Dedifferentiated amniotic fluid mesenchymal stem cell (primary cell): ENCODE results near the gene ZNF560.
"Not testable (repeated sequence)": the region's sequence is repeated elsewhere in the genome, so short reads cannot be mapped to it uniquely, and the experiment has no call there.

Experiments used
- DNase-seq: peaks from one replicate; pipeline ENCODE4 v3.0.0-alpha.2; 2016; ENCODE audit errors: extremely low spot score

The ZNF560 gene

GRCh38 chr19:9498183-9498902 lies at the start of gene ZNF560:
Gene ZNF560 (minus strand): TSS chr19:9498616. CDS start chr19:9475313, 23,303 bp downstream.
- DNase-seq, result no peak

DNA sequence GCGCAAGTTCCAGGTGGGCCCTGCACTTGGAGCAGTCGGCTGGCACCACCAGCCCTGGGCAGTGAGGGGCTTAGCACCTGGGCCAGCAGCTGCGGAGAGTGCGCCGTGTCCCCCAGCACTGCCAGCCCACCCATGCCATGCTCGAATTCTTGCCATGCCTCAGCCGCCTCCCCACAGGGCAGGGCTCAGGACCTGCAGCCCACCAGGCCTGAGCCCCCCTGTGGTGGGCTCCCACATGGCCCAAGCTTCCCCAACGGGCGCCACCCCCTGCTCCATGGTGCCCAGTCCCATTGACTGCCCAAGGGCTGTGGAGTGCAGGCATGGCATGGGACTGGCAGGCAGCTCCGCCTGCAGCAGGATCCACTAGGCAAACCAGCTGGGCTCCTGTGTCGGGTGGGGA lies 49.5 kb upstream of the ZNF560 start:
- no peak for DNase-seq

DNA sequence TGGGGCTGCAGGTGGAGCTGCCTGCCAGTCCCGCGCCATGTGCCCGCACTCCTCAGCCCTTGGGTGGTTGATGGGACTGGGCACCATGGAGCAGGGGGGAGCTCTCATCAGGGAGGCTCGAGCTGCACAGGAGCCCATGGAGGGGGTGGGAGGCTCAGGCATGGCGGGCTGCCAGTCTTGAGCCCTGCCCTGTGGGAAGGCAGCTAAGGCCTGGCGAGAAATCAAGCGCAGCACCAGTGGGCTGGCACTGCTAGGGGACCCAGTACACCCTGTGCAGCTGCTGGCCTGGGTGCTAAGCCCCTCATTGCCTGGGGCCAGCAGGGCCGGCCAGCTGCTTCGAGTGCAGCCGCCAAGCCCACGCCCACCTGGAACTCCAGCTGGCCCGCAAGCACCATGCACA lies 42.9 kb upstream of the ZNF560 start:
- not testable (repeated sequence) for DNase-seq

GRCh38 chr19:9539921-9540320 lies 41.5 kb upstream of the ZNF560 start:
- not testable (repeated sequence) for DNase-seq

GRCh38 chr19:9539201-9539600 lies 40.8 kb upstream of the ZNF560 start:
- DNase-seq, result not testable (repeated sequence)

DNA sequence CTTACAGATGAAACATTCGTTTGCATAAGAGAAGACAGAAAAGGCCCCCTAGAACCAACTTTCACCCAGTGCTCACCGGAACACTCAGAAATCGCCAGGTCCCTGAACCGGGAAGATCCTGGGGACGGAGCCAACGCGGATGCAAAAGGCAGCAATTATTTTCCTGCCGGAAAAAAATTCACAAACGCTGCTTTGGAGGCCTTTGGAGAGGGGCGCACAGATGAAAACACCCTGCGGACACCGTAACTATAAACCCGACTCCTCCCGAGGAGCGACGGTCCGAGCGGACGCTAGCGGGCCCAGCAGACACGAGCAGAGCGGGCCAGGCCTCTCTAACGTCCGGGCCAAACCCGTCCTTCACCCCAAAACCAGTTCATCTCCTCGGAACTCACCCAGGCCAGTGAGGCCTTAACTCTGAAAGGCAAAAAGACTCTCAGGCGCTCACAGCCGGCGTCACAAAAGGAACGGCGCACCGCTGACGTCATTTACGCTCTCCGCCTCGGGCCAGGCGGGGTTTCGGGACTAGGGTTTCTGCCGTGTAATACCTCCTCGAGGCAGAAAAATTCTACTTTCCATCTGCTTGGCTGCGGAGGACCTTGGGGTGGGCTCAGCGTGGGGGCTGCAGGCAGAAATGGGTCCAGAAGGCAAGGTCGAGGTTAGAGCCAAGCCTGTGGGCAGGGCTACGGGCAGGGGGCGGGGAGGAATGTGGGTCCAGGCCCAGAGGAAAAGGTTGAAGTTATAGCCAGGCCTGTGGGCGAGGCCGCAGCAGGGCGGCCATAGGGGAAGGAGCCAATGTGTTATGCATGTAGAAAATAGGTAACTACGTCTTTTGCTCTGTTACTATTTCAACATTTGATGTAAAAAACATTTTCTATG lies 40.0 kb upstream of the ZNF560 start, which contains the start of gene ZNF426:
Gene ZNF426 (minus strand): TSS at position 463 of the 876 bp plus-strand sequence. CDS start 2,413 bp downstream, outside the sequence.
- DNase-seq, result peak; percentile 94

- no peak for DNase-seq
These were observed 37.5 kb upstream of the ZNF560 start for GRCh38 chr19:9535934-9536333.

DNA sequence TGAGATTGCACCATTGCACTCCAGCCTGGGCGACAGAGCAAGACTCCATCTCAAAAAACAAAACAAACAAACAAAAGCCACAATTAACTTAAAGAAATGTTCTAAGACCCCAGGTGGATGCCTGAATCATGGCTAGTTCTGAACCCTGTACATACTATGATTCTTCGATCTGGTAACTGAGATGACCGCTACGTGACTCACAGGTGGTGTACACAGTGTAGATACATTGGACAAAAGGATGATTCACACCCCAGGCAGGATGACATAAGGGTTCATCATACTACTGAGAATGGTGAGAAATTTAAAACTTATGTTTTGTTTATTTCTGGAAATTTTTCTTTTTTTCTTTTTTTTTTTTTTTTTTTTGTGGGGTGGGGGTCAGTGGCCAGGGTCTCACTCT lies 33.5 kb upstream of the ZNF560 start:
- no peak for DNase-seq

DNA sequence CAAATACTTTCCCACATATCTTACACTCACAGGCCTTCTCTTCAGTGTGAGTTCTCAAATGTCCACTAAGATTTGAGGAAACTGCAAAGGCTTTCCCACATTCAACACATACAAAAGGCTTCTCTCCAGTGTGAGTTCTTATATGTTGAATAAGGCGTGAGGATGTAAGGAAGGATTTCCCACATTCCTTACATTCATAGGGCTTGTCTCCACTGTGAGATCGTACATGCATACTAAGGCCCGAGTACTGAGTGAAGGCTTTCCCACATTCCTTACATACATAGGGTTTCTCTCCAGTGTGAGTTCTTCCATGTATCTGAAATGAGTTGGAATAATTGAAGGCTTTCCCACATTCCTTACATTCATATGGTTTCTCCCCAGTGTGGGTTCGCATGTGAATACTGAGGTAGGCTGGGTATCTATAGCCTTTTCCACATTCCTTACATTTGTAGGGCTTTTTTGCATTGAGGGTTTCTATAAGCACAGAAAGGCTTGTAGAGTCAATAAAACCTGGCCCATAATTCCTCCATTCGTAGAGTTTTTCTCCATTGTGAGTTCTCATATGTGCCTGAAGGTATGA lies 30.4 kb upstream of the ZNF560 start:
- no peak for DNase-seq

DNA sequence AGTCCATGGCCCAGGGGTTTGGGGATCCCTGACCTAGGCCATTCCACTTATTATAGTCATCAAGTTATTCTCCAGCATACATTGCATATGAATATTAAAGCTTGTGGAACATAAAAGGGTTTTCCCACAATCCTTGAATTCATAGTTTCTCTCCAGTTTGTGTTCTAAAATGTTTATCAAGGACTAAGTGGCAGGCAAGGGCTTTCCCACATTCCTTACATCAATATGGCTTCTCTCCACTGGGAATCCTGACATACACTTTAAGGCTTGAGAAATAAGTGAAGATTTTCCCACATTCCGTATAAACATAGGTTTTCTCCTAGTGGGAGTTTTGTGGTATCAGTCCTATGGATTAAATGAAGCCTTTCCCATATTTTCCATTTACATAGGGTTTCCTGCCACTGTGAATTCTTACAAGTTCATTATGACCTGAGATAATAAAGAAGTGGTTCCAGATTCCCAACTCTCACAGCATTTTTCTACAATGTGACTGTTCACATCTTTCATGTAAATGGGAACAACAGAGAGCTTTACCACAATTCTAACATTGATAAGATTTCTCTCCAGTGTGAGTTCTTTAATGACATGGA lies 25.6 kb upstream of the ZNF560 start:
- DNase-seq, result no peak

DNA sequence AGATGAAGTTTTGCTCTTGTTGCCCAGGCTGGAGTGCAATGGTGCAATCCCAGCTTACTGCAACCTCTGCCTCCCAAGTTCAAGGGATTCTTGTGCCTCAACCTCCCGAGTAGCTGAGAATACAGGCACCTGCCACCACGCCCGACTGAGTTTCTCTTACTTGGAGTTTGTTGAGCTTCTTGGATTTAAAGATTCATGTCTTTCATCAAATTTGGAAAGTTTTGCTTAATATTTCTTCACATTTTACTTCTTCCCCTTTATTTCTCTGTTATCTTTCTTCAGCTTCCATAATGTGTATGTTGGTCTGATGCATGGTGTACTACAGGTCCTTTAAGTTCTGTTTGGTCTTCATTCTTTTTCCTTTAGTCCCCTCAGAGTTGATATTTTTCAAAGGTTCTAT lies 8.9 kb upstream of the ZNF560 start:
- no peak for DNase-seq

- no peak for DNase-seq
These were observed 2.4 kb upstream of the ZNF560 start for GRCh38 chr19:9500796-9501195.

GRCh38 chr19:9494096-9494495 lies 4.3 kb downstream of the ZNF560 start:
- no peak for DNase-seq

GRCh38 chr19:9487016-9487415 lies 11.4 kb downstream of the ZNF560 start:
- DNase-seq, result no peak

DNA sequence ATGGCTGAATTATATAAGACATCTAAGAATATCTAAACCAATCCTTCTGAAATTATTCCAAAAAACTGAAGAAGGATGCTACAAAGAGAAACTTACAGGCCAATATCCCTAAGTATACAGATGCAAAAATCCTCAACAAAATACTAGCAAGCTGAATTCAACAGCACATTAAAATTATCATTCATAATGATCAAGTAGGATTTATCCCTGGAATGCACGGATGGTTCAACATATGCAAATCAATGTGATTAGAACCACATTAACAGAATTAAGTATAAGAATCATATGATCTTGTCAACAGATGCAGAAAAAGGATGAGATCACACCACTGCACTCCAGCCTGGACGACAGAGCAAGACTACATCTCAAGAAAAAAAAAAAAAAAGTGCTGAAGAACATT lies 13.3 kb downstream of the ZNF560 start:
- DNase-seq, result no peak

- no peak for DNase-seq
These were observed 23.4 kb downstream of the ZNF560 start for GRCh38 chr19:9474975-9475374.

GRCh38 chr19:9467161-9467560 lies 31.3 kb downstream of the ZNF560 start:
- DNase-seq, result no peak

GRCh38 chr19:9461938-9462337 lies 36.5 kb downstream of the ZNF560 start:
- no peak for DNase-seq

- DNase-seq, result no peak
These were observed 42.3 kb downstream of the ZNF560 start for GRCh38 chr19:9456018-9456689.

DNA sequence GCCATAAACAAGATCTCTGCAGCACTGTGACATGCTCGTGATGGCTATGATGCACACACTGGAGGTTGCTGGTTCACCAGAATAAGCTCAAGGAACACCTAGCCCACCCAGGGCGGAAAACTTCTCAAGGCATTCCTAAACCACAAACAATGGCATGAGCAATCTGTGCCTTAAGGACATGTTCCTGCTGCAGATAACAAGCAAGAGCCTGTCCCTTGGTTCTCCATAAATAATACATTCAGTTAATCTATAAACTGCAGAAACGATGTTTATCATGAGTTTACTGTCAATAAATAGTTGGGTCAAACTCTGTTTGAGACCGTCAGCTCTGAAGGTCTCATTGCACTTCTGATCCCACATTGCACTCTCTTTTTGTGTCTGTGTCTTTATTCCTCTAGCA lies 44.5 kb downstream of the ZNF560 start:
- DNase-seq, result no peak

- DNase-seq, result no peak
These were observed 53.4 kb downstream of the ZNF560 start for GRCh38 chr19:9445037-9445436.

GRCh38 chr19:9436358-9436757 lies 62.1 kb downstream of the ZNF560 start:
- no peak for DNase-seq
